Stimulated activated naive CD8-positive, alpha-beta T cell treated with anti-CD3 and anti-CD28 coated beads, Interleukin-15, Interleukin-2, amounts not matched to agents 100 ng/mL and 50 ng/mL, for 24 hours (primary cell): ENCODE data around the gene CCDC107.

ENCODE experiments used
- H3K27ac Mint-ChIP-seq: one replicate; pipeline ENCODE4 v1.8.0; 2021; ENCODE audit warnings: mild to moderate bottlenecking, mixed read lengths
- H3K27me3 Mint-ChIP-seq: one replicate; pipeline ENCODE4 v1.8.0; 2021; ENCODE audit warnings: mixed read lengths
- H3K36me3 Mint-ChIP-seq: one replicate; pipeline ENCODE4 v1.8.0; 2021; ENCODE audit warnings: low read depth, mixed read lengths
- H3K4me1 Mint-ChIP-seq: one replicate; pipeline ENCODE4 v1.8.0; 2021; ENCODE audit warnings: low read depth, mixed read lengths
- H3K4me3 Mint-ChIP-seq: one replicate; pipeline ENCODE4 v1.8.0; 2021; ENCODE audit warnings: mild to moderate bottlenecking, mixed read lengths
- H3K9me3 Mint-ChIP-seq: one replicate; pipeline ENCODE4 v1.8.0; 2021; ENCODE audit warnings: mixed read lengths

CCDC107 gene

DNA sequence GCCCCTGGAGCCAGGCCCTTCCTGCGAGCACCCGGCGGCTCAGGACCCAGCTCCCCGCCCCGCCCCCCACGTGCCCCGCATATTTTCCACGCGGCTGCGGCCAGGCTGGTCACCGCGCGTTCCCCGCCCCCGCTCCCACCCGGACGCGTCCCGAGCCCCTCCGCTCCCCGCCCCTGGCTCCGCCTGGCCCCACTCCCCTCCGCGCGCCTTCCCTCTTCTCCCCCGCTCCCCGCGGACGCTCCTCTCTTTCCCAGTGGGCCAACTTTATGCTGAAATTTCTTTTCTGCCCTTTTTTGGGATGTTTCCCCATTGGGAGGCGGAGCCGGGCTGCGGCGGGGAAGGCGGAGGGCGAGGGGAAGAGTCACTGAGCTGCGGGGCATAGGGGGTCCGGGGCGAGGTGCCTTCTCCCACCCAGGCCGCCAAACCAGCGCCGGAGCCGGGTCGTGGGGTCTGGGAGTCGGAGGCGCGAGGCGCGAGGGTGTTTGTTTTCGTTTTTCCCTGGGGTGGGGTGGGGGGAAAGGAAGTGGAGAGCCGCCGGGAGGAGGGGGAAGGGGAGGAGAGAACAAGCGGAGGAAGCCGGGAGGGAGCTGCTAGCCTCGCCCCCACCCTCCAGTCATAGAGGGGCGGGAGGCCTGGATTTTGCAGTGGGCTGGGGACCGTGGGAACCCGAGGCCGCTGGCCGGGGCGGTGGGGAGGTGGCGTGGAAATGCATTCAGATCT lies 32.7 kb downstream of the CCDC107 start:
- H3K4me1 Mint-ChIP-seq, result peaks cover 32% of the 10 kb centered on the region
- H3K9me3 Mint-ChIP-seq, result no peaks in the 10 kb centered on the region
- H3K27ac Mint-ChIP-seq, result peak overlapping the region; percentile 81
- peak overlapping the region; percentile 78 for H3K4me3 Mint-ChIP-seq
- no peaks in the 10 kb centered on the region for H3K36me3 Mint-ChIP-seq
- H3K27me3 Mint-ChIP-seq, result no peaks in the 10 kb centered on the region

DNA sequence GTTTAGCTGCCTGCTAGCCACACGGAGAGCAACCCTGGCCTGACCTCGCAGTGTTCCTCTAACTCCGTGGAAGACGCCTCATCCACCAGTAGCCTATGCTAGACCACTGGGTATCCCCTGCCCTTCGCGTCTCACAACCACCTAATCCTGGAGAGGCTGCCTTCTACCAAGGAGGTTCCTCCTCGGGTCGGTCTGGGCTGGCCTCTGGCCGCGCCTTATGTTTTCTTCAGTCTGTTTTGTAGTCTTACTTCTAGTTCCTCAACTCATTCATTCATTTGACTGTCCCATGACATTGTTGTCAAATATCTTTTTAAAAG lies 33.2 kb downstream of the CCDC107 start:
- Mint-ChIP-seq H3K27ac (peak overlapping the region; percentile 81), H3K27me3 (no peaks in the 10 kb centered on the region), H3K9me3 (no peaks in the 10 kb centered on the region), H3K4me3 (peak overlapping the region; percentile 78), H3K4me1 (peaks cover 33% of the 10 kb centered on the region), H3K36me3 (peaks cover 1% of the 10 kb centered on the region)

DNA sequence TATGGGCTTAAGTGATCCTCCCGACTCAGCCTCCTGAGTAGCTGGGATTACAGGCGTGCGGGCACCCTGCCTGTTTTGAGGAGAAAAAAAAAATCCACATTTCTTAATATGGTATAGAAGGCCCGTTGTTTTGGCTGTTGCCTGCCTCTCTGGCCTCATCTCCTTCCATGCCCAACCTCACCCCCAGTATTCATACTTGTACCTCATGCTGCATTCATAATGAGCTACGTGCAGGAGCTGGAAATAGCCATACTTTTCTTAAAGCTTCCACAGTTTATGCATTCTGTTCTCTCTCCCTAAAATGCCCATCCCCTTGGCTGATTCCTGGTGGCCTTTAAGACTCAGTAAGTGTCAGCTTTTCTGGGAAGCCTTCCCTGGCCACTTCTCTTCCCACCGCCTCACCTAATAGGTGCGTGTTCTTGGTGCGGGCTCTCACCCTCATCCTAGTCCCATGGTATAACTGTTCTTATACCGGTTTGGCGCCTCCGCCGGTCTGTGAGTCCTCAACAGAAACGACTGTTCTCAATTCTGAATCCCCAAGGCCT lies 33.7 kb downstream of the CCDC107 start:
- Mint-ChIP-seq H3K9me3 (no peaks in the 10 kb centered on the region), H3K27ac (peak overlapping the region; percentile 81), H3K4me1 (peaks cover 38% of the 10 kb centered on the region), H3K36me3 (peaks cover 6% of the 10 kb centered on the region), H3K27me3 (no peaks in the 10 kb centered on the region), H3K4me3 (peak overlapping the region; percentile 8)

DNA sequence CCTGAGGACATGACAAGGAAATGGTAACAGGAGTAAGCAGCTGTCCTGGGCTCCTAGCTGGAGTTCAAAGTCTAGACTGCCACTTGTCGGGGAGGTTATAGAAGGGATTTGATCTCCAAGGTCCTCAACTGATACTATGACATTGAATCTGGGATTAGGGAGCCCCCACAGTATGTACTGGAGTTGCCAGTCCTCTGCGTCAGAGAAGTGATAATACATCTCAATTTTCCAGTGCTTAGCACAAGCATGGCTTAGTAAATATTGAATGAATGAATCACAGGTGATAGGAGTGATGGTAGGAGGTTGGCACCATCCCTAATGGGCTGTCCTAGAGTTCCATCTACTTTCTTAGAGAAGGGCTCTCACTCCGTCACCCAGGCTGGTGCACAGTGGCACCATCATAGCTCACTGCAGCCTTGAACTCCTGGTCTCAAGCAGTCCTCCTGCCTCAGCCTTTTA lies 37.9 kb downstream of the CCDC107 start:
- no peak overlapping the region for H3K4me3 Mint-ChIP-seq
- H3K36me3 Mint-ChIP-seq, result peaks cover 25% of the 10 kb centered on the region
- H3K4me1 Mint-ChIP-seq, result peaks cover 19% of the 10 kb centered on the region
- H3K27me3 Mint-ChIP-seq, result no peaks in the 10 kb centered on the region
- H3K9me3 Mint-ChIP-seq, result no peaks in the 10 kb centered on the region
- no peak overlapping the region for H3K27ac Mint-ChIP-seq

DNA sequence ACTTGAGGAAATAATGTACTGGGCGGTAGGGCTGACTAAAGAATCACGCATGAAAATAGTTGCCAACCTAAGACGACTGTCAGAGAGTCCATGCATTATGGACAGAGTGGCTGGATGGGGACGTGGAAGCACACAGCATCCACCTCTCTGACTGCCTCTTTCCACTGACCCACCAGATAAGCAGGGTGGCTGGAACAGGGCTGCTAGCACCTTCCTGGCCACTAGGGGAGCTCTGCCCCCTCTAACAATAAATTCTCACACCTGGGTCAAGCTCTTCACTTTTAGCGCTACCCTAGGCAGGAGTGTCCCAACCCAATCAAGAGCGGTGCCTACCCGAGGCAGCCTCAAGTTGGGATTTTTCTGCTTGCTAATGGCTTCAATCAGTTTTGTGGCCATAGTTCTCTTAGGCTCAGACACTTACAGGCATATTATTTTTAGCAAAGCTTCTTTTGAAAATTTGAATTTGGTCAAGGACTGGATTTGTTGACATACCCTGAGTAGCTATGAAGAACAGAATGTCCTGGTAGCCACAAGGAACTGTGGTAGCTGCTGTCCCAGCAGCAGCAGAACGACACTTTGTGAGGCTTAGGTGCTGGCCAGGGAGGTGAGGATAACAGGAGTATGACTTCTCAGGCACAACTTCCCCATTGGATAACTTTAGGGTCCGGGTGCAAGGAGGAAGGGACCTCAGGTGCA lies 38.6 kb downstream of the CCDC107 start:
- Mint-ChIP-seq H3K4me3 (no peak overlapping the region), H3K27ac (no peak overlapping the region), H3K9me3 (no peaks in the 10 kb centered on the region), H3K27me3 (no peaks in the 10 kb centered on the region), H3K36me3 (peaks cover 25% of the 10 kb centered on the region), H3K4me1 (peaks cover 12% of the 10 kb centered on the region)

DNA sequence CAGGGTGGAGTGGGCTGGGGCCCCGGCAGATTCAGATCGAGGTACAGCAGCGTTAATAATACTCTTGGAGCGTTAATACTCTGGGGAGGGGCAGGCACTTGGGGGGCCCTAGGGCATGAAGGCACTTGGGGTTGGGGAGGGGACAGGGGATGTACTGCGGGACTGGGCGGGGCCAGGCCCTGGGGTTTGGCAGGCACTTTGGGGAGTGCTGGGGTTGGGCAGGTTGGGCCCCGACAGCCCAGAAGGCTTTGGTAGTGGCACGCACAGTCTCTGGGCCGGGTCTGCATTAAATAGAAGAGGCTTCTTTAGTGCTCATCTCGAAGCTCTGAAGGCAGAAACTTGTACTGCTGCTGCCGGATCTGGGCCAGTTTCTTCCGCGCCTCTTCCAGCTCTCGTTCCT lies 39.4 kb downstream of the CCDC107 start:
- H3K4me1 Mint-ChIP-seq, result peaks cover 9% of the 10 kb centered on the region
- no peaks in the 10 kb centered on the region for H3K27me3 Mint-ChIP-seq
- no peak overlapping the region for H3K4me3 Mint-ChIP-seq
- H3K27ac Mint-ChIP-seq, result no peak overlapping the region
- no peaks in the 10 kb centered on the region for H3K9me3 Mint-ChIP-seq
- peaks cover 25% of the 10 kb centered on the region for H3K36me3 Mint-ChIP-seq

DNA sequence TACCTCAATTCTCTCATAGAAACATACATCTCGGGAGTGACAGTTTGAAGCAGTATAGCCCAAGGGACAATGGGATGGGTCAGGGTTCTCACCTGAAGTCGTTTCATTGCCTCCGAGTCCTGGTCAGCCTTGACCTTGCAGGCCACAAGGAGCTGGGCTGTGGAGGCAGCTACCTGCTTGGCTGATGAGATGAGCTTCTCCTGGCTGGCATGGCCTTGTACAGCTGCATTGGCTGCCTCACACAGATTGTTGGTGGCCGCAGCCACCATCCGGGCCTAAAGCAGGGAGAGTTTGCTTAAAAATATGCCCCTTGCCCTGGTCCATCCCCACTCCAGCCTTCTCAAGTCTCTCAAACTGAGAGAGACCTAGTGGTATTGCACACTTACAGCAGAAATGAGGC lies 40.1 kb downstream of the CCDC107 start:
- H3K4me3 Mint-ChIP-seq, result no peak overlapping the region
- H3K9me3 Mint-ChIP-seq, result no peaks in the 10 kb centered on the region
- no peak overlapping the region for H3K27ac Mint-ChIP-seq
- H3K27me3 Mint-ChIP-seq, result no peaks in the 10 kb centered on the region
- H3K36me3 Mint-ChIP-seq, result peaks cover 32% of the 10 kb centered on the region
- peaks cover 9% of the 10 kb centered on the region for H3K4me1 Mint-ChIP-seq

DNA sequence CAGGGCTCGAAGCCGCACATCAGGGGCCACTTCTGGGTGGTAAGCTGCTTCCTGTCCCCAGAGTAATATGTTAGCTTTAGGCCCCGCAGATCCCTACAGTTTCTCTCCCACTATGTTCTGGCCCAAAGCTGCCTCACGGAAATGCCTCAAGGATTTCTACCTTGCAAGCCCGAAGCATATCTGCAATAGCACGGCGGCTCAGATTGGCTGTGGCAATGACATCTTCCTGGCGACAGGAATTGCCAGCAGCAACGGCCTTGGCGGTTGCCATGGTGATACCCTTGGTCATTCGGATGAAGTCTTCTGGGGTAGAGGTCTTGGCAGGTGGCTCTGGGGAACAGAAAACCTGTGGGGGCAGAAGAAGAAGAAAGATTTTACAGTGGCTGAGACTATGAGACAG lies 41.9 kb downstream of the CCDC107 start:
- Mint-ChIP-seq H3K9me3 (no peaks in the 10 kb centered on the region), H3K4me3 (no peak overlapping the region), H3K27ac (no peak overlapping the region), H3K36me3 (peaks cover 50% of the 10 kb centered on the region), H3K27me3 (no peaks in the 10 kb centered on the region), H3K4me1 (peaks cover 9% of the 10 kb centered on the region)

DNA sequence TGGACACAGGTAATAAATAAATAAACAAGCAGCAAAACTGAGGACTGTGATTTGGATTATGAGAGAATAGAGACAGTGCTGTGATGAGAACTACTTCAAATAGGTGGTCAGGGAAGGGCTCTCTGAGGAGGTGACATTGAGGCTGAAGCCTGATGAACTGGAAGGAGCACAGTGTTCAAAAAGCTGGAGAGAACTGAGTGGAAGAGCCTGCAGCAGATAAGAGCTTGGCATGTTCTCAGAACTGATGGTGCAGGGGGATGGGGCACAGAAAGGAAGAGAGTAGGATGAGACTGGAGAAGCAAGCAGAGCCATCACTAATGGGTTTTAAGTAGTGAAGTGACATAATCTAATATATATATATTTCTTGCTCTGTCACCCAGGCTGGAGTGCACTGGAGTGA lies 42.9 kb downstream of the CCDC107 start:
- Mint-ChIP-seq H3K27ac (no peak overlapping the region), H3K4me3 (no peak overlapping the region), H3K9me3 (no peaks in the 10 kb centered on the region), H3K36me3 (peaks cover 51% of the 10 kb centered on the region), H3K4me1 (peaks cover 9% of the 10 kb centered on the region), H3K27me3 (no peaks in the 10 kb centered on the region)

DNA sequence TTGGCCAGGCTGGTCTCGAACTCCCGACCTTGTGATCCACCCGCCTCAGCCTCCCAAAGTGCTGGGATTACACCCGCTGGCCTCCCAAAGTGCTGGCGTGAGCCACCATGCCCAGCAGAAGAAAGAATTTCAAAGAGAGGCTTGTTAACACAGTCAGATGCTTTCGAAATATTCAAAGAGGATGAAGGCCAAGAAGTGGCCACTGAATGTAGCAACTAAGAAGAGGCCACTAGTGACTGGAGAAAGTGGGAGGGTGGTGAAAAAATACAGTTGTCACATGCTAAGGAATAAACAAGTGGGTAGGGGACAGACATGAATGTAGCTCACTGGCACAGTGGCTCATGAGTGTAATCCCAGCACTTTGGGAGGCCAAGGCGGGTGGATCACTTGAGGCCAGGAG lies 44.6 kb downstream of the CCDC107 start:
- Mint-ChIP-seq H3K27me3 (no peaks in the 10 kb centered on the region), H3K36me3 (peaks cover 50% of the 10 kb centered on the region), H3K4me3 (no peak overlapping the region), H3K4me1 (no peaks in the 10 kb centered on the region), H3K27ac (no peak overlapping the region), H3K9me3 (no peaks in the 10 kb centered on the region)

DNA sequence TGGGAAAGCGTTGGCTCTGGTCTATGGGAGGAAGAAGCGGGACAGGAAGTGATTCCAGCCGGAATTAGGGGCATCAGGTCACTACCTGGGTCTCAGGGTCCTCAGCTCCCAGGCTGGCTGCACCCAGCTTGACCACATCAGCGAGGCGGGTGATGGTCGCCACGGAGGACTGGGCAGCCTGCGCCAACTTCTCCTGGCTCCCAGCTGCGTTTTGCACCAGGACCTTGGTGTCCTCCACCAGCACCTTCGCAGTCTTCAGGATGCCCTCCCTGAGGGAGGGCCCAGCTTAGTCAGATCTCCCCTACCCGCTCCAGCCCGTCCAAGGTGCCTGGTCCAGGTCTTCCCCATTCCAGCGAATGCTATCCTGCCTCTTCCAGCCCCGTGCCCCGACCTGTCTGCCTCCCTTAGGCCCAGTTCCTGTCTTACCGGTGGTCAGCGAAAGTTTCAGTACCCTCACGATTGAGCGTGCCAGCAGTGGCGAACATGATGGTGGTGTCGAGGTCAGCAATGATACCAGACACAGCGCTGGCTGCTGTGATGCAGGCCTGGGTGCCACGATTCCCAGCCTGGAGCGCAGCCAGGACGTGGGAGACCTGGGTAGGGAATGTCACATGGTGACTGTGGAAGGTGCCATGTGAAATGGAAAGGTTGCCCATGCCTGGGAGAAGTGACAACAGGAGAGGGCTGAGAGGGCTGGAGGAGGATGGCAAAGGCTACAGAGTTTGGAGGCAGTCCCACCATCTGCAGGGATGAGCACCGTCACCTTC lies 46.0 kb downstream of the CCDC107 start:
- Mint-ChIP-seq H3K4me3 (no peak overlapping the region), H3K36me3 (peaks cover 53% of the 10 kb centered on the region), H3K9me3 (no peaks in the 10 kb centered on the region), H3K4me1 (no peaks in the 10 kb centered on the region), H3K27me3 (no peaks in the 10 kb centered on the region), H3K27ac (no peak overlapping the region)

DNA sequence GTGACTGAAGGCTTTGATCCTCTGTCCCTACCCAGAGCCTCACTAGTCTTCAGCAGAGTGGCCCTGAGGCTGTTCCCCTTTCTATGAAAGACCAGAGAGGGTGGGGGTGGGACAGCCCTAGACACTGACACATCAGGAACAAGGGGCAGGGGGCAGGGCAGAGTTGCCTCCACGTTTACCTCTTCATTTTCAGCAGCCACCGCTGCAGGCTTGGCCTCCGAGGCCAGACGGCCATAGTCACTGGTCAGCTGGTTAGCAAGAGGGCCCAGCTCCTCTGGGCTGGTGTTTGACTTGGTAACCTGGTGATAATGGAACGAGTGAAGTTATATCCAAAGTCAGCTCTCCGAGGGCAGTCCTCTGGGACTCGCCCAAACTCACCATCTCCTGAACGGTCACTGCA lies 47.3 kb downstream of the CCDC107 start:
- H3K36me3 Mint-ChIP-seq, result peaks cover 59% of the 10 kb centered on the region
- H3K4me3 Mint-ChIP-seq, result no peak overlapping the region
- no peaks in the 10 kb centered on the region for H3K27me3 Mint-ChIP-seq
- no peak overlapping the region for H3K27ac Mint-ChIP-seq
- no peaks in the 10 kb centered on the region for H3K9me3 Mint-ChIP-seq
- H3K4me1 Mint-ChIP-seq, result no peaks in the 10 kb centered on the region

DNA sequence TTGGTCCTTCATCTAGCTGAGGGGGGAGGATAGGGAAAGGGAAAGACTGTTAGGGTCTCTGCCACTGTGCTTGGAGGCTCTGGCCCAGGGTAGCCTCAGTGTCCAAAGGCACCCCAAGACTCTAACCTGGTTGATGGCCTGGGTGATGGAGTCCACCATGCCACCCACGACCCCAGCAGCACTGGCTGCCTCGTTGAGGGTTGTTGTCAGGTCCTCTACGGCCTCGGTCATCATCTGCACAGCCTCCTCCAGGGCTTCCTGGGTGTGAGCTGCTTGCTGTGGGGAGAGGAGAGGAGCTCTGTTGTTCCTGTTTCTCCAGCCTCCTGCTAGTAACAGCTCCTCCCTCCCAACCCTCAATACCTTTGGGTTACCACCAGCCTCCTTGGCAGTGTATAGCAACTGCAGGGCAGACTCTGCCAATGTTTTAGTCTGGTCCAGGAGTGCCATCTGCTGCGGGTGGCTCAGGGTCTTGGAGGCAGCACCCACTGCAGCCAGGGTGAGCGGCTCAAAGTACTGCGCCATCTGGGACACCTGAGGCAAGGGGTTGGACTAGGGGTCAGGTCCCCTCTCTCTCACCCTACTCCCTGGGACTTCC lies 47.8 kb downstream of the CCDC107 start:
- Mint-ChIP-seq H3K9me3 (no peaks in the 10 kb centered on the region), H3K4me1 (no peaks in the 10 kb centered on the region), H3K27ac (no peak overlapping the region), H3K36me3 (peaks cover 65% of the 10 kb centered on the region), H3K27me3 (no peaks in the 10 kb centered on the region), H3K4me3 (no peak overlapping the region)

DNA sequence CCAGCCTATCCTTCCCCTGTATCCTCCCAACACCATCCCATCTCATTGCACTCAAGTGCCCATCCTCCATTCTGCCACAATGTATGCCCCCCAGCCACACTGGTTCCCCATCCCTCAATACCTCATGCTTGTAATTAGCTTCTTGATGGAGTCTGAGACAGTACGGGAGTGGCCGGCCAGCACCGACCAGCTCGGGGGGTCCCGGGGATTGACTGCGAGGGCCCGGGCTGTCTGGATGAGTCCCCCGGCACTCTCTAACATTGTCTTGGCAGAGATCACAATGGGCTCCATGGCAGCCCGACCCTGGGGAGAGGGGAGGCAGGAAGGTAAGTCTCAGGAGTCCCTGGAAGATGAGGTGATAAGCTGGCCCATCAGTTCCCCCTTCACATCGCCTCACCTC lies 48.9 kb downstream of the CCDC107 start:
- Mint-ChIP-seq H3K9me3 (no peaks in the 10 kb centered on the region), H3K4me3 (no peak overlapping the region), H3K4me1 (no peaks in the 10 kb centered on the region), H3K27me3 (no peaks in the 10 kb centered on the region), H3K36me3 (peaks cover 73% of the 10 kb centered on the region), H3K27ac (no peak overlapping the region)

DNA sequence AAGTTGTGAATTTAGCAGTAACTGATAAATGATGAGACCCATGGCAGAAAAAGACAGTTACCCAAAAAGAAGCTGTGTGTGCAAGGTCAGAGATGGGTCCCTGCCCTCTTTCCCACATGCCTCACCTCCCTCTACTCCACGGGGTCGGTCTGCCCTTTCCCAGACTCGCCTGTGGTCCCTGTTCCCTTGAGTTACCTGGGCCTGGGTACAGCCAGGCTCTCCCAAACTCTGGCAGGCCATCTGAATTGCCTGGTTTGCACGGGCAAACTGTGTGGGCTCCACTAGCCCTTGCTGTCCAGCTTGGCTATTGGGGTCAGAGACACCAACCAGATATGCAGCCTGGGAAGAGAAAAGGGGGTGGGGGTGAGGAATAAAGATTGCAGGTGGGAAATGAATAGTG lies 50.1 kb downstream of the CCDC107 start:
- no peak overlapping the region for H3K4me3 Mint-ChIP-seq
- H3K9me3 Mint-ChIP-seq, result no peaks in the 10 kb centered on the region
- peaks cover 74% of the 10 kb centered on the region for H3K36me3 Mint-ChIP-seq
- H3K27ac Mint-ChIP-seq, result no peak overlapping the region
- H3K4me1 Mint-ChIP-seq, result no peaks in the 10 kb centered on the region
- no peaks in the 10 kb centered on the region for H3K27me3 Mint-ChIP-seq
